Fibroblast of lung (primary cell): ENCODE data around the gene ADAMTS14.

Source experiments
- EZH2 ChIP-seq: IDR thresholded peaks from 2 replicates; pipeline ENCODE4 v1.5.1; 2012; ENCODE audit warnings: low read length, control low read depth, mild to moderate bottlenecking; ENCODE audit errors: missing control alignments
- TF ChIP-seq, protein P1 (sequence below), 2 donors: IDR thresholded peaks in 1 of 2; conservative IDR thresholded peaks in 1 of 2; 1 replicate in 1 of 2; 2 replicates in 1 of 2; pipeline ENCODE4 v1.5.1; 2011 to 2012; ENCODE audit warnings: low read length in 2 of 2, control low read depth in 1 of 2, inconsistent platforms in 1 of 2, low read depth in 1 of 2, mild to moderate bottlenecking in 1 of 2

DNA sequence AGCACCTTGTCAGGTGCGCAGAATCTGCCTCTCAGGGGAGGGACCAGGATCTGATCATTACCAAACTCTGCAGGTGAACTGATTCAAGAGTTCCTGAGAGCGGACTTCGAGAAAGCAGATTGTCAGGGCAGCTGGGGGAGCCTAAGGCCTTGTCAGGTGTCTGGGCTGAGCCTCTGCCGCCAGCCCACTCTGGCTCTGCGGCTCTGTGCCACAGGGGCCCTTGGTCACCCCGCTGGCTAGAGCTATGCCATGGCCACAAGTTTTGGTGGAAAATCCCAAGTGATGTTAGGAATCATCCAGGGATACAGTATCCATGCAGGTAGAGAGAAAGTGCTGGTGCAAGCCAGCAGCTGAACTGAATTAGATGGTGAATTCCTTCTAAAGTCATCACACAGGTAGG is 4.2 kb downstream of the ADAMTS14 start:
- TF ChIP-seq, protein P1, sequence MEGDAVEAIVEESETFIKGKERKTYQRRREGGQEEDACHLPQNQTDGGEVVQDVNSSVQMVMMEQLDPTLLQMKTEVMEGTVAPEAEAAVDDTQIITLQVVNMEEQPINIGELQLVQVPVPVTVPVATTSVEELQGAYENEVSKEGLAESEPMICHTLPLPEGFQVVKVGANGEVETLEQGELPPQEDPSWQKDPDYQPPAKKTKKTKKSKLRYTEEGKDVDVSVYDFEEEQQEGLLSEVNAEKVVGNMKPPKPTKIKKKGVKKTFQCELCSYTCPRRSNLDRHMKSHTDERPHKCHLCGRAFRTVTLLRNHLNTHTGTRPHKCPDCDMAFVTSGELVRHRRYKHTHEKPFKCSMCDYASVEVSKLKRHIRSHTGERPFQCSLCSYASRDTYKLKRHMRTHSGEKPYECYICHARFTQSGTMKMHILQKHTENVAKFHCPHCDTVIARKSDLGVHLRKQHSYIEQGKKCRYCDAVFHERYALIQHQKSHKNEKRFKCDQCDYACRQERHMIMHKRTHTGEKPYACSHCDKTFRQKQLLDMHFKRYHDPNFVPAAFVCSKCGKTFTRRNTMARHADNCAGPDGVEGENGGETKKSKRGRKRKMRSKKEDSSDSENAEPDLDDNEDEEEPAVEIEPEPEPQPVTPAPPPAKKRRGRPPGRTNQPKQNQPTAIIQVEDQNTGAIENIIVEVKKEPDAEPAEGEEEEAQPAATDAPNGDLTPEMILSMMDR (conservative IDR thresholded peaks at IDR 0.05 in 1 of 2, IDR thresholded peaks at IDR 0.05 in 1 of 2; ENCODE audit: low read depth in 1 of 2, low read length in 2 of 2), result no peak
- TF ChIP-seq EZH2, result no peak
